A673 (cell line): ENCODE measurements around the gene REXO1. TPM values are rescaled to one million over a fixed set of nuclear protein-coding genes. Genes with fewer than 3 reads are reported as not detected.

ENCODE experiments used
- Bru-seq: library from RNA; stranded (reverse); fragments of 400-500 nt; gene quantifications from one replicate; lab custom pipeline; 2021; lab: Mats Ljungman, UMichigan
- BruChase-seq, 2 experiments: library from RNA; stranded (reverse); fragments of 400-500 nt; gene quantifications; one replicate each; lab custom pipeline; 2021; lab: Mats Ljungman, UMichigan
- BruUV-seq: library from RNA; stranded (reverse); fragments of 400-500 nt; replicated peaks from 2 replicates; lab custom pipeline; 2021; lab: Mats Ljungman, UMichigan
- CTCF ChIA-PET: fragments of 300-600 bp; sonication (Branson Sonifier 250); formaldehyde crosslinking; loops from one replicate; lab custom pipeline; 2022; ENCODE audit warnings: antibody characterized with exemption; lab: Charles Lee
- POLR2A ChIA-PET: fragments of 300-600 bp; sonication (Branson Sonifier 250); formaldehyde crosslinking; loops from one replicate; lab custom pipeline; 2022; ENCODE audit warnings: antibody characterized with exemption; ENCODE audit not compliant: low non-redundant PET; lab: Charles Lee
- DNase-seq: peaks from one replicate; pipeline ENCODE4 v3.0.0-alpha.2; 2015; ENCODE audit warnings: low spot score
- H3K27ac ChIP-seq: fragments of 200-600 bp; sonication (generic); 2 replicates; pipeline ENCODE4 v1.5.1; 2016; ENCODE audit warnings: mixed run types, low read depth, mild to moderate bottlenecking, mixed read lengths, antibody characterized with exemption, low read length; ENCODE audit not compliant: poor library complexity, severe bottlenecking
- H3K27me3 ChIP-seq: fragments of 200-600 bp; sonication (generic); replicated peaks from 2 replicates; pipeline ENCODE4 v1.6.1; 2017; ENCODE audit warnings: mixed run types, low read depth, mild to moderate bottlenecking, mixed read lengths, antibody characterized with exemption, low read length; ENCODE audit not compliant: insufficient read depth, poor library complexity
- H3K36me3 ChIP-seq: fragments of 200-600 bp; sonication (generic); 2 replicates; pipeline ENCODE4 v1.6.1; 2016; ENCODE audit warnings: mixed run types, mild to moderate bottlenecking, mixed read lengths, antibody characterized with exemption, low read length; ENCODE audit not compliant: insufficient read depth, poor library complexity, severe bottlenecking
- H3K4me1 ChIP-seq: fragments of 200-600 bp; sonication (generic); 2 replicates; pipeline ENCODE4 v1.6.1; 2017; ENCODE audit warnings: mixed run types, mild to moderate bottlenecking, mixed read lengths, antibody characterized with exemption, low read length; ENCODE audit not compliant: insufficient read depth, poor library complexity, severe bottlenecking
- H3K4me3 ChIP-seq: fragments of 200-600 bp; sonication (generic); 2 replicates; pipeline ENCODE4 v1.5.1; 2016; ENCODE audit warnings: low read depth, mixed run types, mild to moderate bottlenecking, mixed read lengths, low read length; ENCODE audit not compliant: poor library complexity, severe bottlenecking
- H3K9me3 ChIP-seq: fragments of 200-600 bp; sonication (generic); 2 replicates; pipeline ENCODE4 v1.6.1; 2016; ENCODE audit warnings: mixed run types, low read depth, mild to moderate bottlenecking, mixed read lengths, antibody characterized with exemption, low read length; ENCODE audit not compliant: poor library complexity, severe bottlenecking
- CTCF ChIP-seq: fragments of 300-800, 200-600 bp; sonication (generic); conservative IDR thresholded peaks from 2 replicates; pipeline ENCODE4 v1.5.1; 2017; ENCODE audit warnings: low read depth, mild to moderate bottlenecking, antibody characterized with exemption, low read length, moderate library complexity, mixed read lengths
- EZH2 ChIP-seq: fragments of 200-600 bp; sonication (generic); IDR thresholded peaks from 2 replicates; pipeline ENCODE4 v1.6.1; 2017; ENCODE audit warnings: borderline replicate concordance, low read depth, mild to moderate bottlenecking, mixed read lengths, antibody characterized with exemption, low read length; ENCODE audit not compliant: poor library complexity, severe bottlenecking
- intact Hi-C: fragments of 100-400 bp; cut with micrococcal nuclease; formaldehyde crosslinking; loops from one replicate; pipeline ENCODE4 v1.10.0; 2022; ENCODE audit not compliant: unreplicated experiment
- long read RNA-seq: library from polyadenylated mRNA; stranded (forward); transcript quantifications from one replicate; pipeline ENCODE4 v2.0.0, GENCODE V29; 2022
- total RNA-seq: library from RNA; stranded (reverse); gene quantifications from 2 replicates; pipeline ENCODE4 v1.2.3, GENCODE V29; 2021

REXO1 gene
- total RNA-seq (50.6 and 53.0 TPM in 2 replicates), Bru-seq, nascent RNA (percentile 66 among the genes with signal in this experiment), BruChase-seq, experiment 1, labeled RNA remaining after a 2-hour chase (percentile 75 among the genes with signal in this experiment), BruChase-seq, experiment 2, labeled RNA remaining after a 6-hour chase (percentile 90 among the genes with signal in this experiment)
- long read RNA-seq, full-length matches to known transcripts: 6 of 26 reads
- long read RNA-seq, partial matches to known transcripts: 9 of 26 reads
- long read RNA-seq, other reads (novel, unspliced or antisense): 11 of 26 reads

GRCh38 chr19:1848399-1849131, at the start of gene REXO1:
Gene REXO1 (minus strand): TSS chr19:1848483. CDS start chr19:1848358, 125 bp downstream.
- TF ChIP-seq CTCF: peak; percentile 99
- TF ChIP-seq EZH2: no peak
- no peaks in the 10 kb centered on the region for H3K9me3 ChIP-seq
- peak within 1 kb of the TSS; percentile 99 for H3K4me3 ChIP-seq
- POLR2A ChIA-PET: no interaction called here
- no TSS peak for BruUV-seq
- peaks cover 36% of the 10 kb centered on the region for H3K4me1 ChIP-seq
- no peaks in the 10 kb centered on the region for H3K36me3 ChIP-seq
- peak; percentile 97 for DNase-seq
- CTCF ChIA-PET: no interaction called here
- peak within 1 kb of the TSS; percentile 100 for H3K27ac ChIP-seq
- H3K27me3 ChIP-seq: no peaks in the 10 kb centered on the region
- intact Hi-C loops: loop anchor here (5.0 kb wide), 1 partner anchor 176 kb away; no protein-coding TSS in a partner anchor

GRCh38 chr19:1896508-1896907, 48.2 kb upstream of the REXO1 start:
- H3K27ac ChIP-seq: no peak overlapping the region
- no peaks in the 10 kb centered on the region for H3K27me3 ChIP-seq
- no peaks in the 10 kb centered on the region for H3K9me3 ChIP-seq
- H3K36me3 ChIP-seq: no peaks in the 10 kb centered on the region
- no peak overlapping the region for H3K4me3 ChIP-seq
- TF ChIP-seq CTCF (no peak), EZH2 (no peak)
- ChIA-PET CTCF (no interaction called here), POLR2A (interaction anchor here (0.6 kb wide), 1 partner anchor 87 kb away, joined by 16 read pairs; no protein-coding TSS in a partner anchor)
- no peak for DNase-seq
- no TSS peak for BruUV-seq
- intact Hi-C loops: no loop called here
- H3K4me1 ChIP-seq: peaks cover 8% of the 10 kb centered on the region

GRCh38 chr19:1893791-1894190, 45.5 kb upstream of the REXO1 start:
- Histone ChIP-seq H3K4me3 (no peak overlapping the region), H3K9me3 (no peaks in the 10 kb centered on the region), H3K27ac (no peak overlapping the region), H3K27me3 (no peaks in the 10 kb centered on the region), H3K36me3 (no peaks in the 10 kb centered on the region), H3K4me1 (peaks cover 8% of the 10 kb centered on the region)
- intact Hi-C loops: no loop called here
- no peak for TF ChIP-seq CTCF
- TF ChIP-seq EZH2: no peak
- DNase-seq: no peak
- BruUV-seq: no TSS peak
- POLR2A ChIA-PET: no interaction called here
- CTCF ChIA-PET: no interaction called here
